ENCODE measurements around the gene NFE2.
"Not testable (repeated sequence)": the region's sequence is repeated elsewhere in the genome, so short reads cannot be mapped to it uniquely, and the experiment has no call there.

Gene NFE2

GRCh38 chr12:54281261-54281638 lies 19.6 kb downstream of the NFE2 start:
- DNase-seq, result not testable (repeated sequence)

- DNase-seq, result peak; percentile 50
Measured at GRCh38 chr12:54280468-54281260, 20.2 kb downstream of the NFE2 start, which contains the start of gene HNRNPA1. HNRNPA1 (plus strand) TSS chr12:54280726; CDS start chr12:54280808, 82 bp downstream.

- peak; percentile 71 for DNase-seq
Measured at GRCh38 chr12:54279632-54280467, 21.0 kb downstream of the NFE2 start, which contains the start of gene CBX5. CBX5 (minus strand) TSS chr12:54280122; CDS start chr12:54257650, 22,472 bp downstream.

- DNase-seq, result no peak
Measured at GRCh38 chr12:54279227-54279631, 21.6 kb downstream of the NFE2 start.

GRCh38 chr12:54277823-54278276 lies 23.0 kb downstream of the NFE2 start:
- DNase-seq, result no peak

- no peak for DNase-seq
Measured at GRCh38 chr12:54276368-54276767, 24.4 kb downstream of the NFE2 start.

GRCh38 chr12:54273981-54274380 lies 26.8 kb downstream of the NFE2 start:
- no peak for DNase-seq

GRCh38 chr12:54272214-54272613 lies 28.6 kb downstream of the NFE2 start:
- no peak for DNase-seq

- no peak for DNase-seq
Measured at GRCh38 chr12:54270345-54270744, 30.5 kb downstream of the NFE2 start.

- DNase-seq, result no peak
Measured at GRCh38 chr12:54266852-54267251, 34.0 kb downstream of the NFE2 start.

- DNase-seq, result no peak
Measured at GRCh38 chr12:54265364-54265812, 35.4 kb downstream of the NFE2 start.

GRCh38 chr12:54262403-54262925 lies 38.4 kb downstream of the NFE2 start:
- no peak for DNase-seq

- no peak for DNase-seq
Measured at GRCh38 chr12:54261815-54262402, 38.9 kb downstream of the NFE2 start.

- DNase-seq, result peak; percentile 55
Measured at GRCh38 chr12:54259194-54260011, 41.4 kb downstream of the NFE2 start.

GRCh38 chr12:54258201-54258681 lies 42.6 kb downstream of the NFE2 start:
- no peak for DNase-seq

- no peak for DNase-seq
Measured at GRCh38 chr12:54257332-54257731, 43.5 kb downstream of the NFE2 start.

- DNase-seq, result no peak
Measured at GRCh38 chr12:54253240-54253639, 47.6 kb downstream of the NFE2 start.

GRCh38 chr12:54251667-54252284 lies 49.0 kb downstream of the NFE2 start:
- peak; percentile 19 for DNase-seq

GRCh38 chr12:54249489-54249888 lies 51.3 kb downstream of the NFE2 start:
- no peak for DNase-seq

GRCh38 chr12:54246011-54246641 lies 54.7 kb downstream of the NFE2 start:
- DNase-seq, result no peak
